RWPE1 (cell line): ENCODE measurements around the gene MON2.
"Not testable (repeated sequence)": the region's sequence is repeated elsewhere in the genome, so short reads cannot be mapped to it uniquely, and the experiment has no call there.

ENCODE experiments used
- CTCF ChIA-PET: fragments of 350-600 bp; sonication (Branson Sonifier 250); formaldehyde crosslinking; extraction: SDS; loops from one replicate; lab custom pipeline; 2021; lab: Yijun Ruan, JAX
- POLR2A ChIA-PET: fragments of 400-600 bp; formaldehyde crosslinking; extraction: SDS; loops from one replicate; lab custom pipeline; 2020; ENCODE audit warnings: antibody characterized with exemption; ENCODE audit not compliant: low non-redundant PET; lab: Yijun Ruan, JAX
- DNase-seq: peaks from one replicate; pipeline ENCODE4 v3.0.0; 2012; ENCODE audit warnings: low spot score
- H3K27ac ChIP-seq: fragments of 450-650 bp; 2 replicates; pipeline ENCODE4 v1.5.1; 2017
- CTCF ChIP-seq: fragments of 450-650 bp; conservative IDR thresholded peaks from 2 replicates; pipeline ENCODE4 v1.5.1; 2017; ENCODE audit warnings: low read depth, mild to moderate bottlenecking

The MON2 gene

GRCh38 chr12:62435303-62436163 is 31.1 kb upstream of the MON2 start:
- no peak overlapping the region for H3K27ac ChIP-seq
- TF ChIP-seq CTCF = peak; percentile 48
- CTCF ChIA-PET = interaction anchor here (0.6 to 1.3 kb wide), 6 partner anchors 12 to 377 kb away, joined by 3 to 6 read pairs (median 4); no protein-coding TSS in a partner anchor
- POLR2A ChIA-PET = no interaction called here
- peak; percentile 26 for DNase-seq

- H3K27ac ChIP-seq = no peak overlapping the region
- CTCF ChIA-PET = interaction anchor here (0.6 to 0.9 kb wide), 4 partner anchors 22 to 67 kb away, joined by 3 to 6 read pairs (median 4); no protein-coding TSS in a partner anchor
- no peak for DNase-seq
- no peak for TF ChIP-seq CTCF
- POLR2A ChIA-PET = no interaction called here
These were observed 30.5 kb upstream of the MON2 start for GRCh38 chr12:62436164-62436503.

- CTCF ChIA-PET = interaction anchor here (0.6 to 1.2 kb wide), 10 partner anchors 10 to 944 kb away, joined by 3 to 7 read pairs (median 4); no protein-coding TSS in a partner anchor
- POLR2A ChIA-PET = no interaction called here
- no peak overlapping the region for H3K27ac ChIP-seq
- TF ChIP-seq CTCF = peak; percentile 73
- DNase-seq = peak; percentile 41
These were observed 28.4 kb upstream of the MON2 start for GRCh38 chr12:62438098-62438692.

- no peak for DNase-seq
- TF ChIP-seq CTCF = no peak
- H3K27ac ChIP-seq = no peak overlapping the region
- ChIA-PET CTCF (interaction anchor here (0.7 to 1.1 kb wide), 2 partner anchors 11 to 886 kb away, joined by 3 to 4 read pairs; no protein-coding TSS in a partner anchor), POLR2A (no interaction called here)
These were observed 19.7 kb upstream of the MON2 start for GRCh38 chr12:62446754-62447452.

GRCh38 chr12:62448436-62448835 is 18.2 kb upstream of the MON2 start:
- no peak for TF ChIP-seq CTCF
- H3K27ac ChIP-seq = no peak overlapping the region
- POLR2A ChIA-PET = no interaction called here
- CTCF ChIA-PET = interaction anchor here (0.6 to 1.1 kb wide), 2 partner anchors 10 to 12 kb away, joined by 3 read pairs; no protein-coding TSS in a partner anchor
- no peak for DNase-seq

- H3K27ac ChIP-seq, DNase-seq, POLR2A ChIA-PET, CTCF ChIA-PET: not testable (repeated sequence)
These were observed 11.2 kb upstream of the MON2 start for GRCh38 chr12:62455429-62455828.
